Natural killer cell treated with Interleukin-12 subunit alpha and Interleukin-12 subunit beta and Interleukin-15 and Interleukin-18, amount 100 ng/mL, for 72 hours (primary cell): ENCODE data around the gene ZMIZ1. TPM values are rescaled to one million over a fixed set of nuclear protein-coding genes. Genes with fewer than 3 reads are reported as not detected.

Experiments
- ATAC-seq, 2 donors: fragments of 150-1000 bp; cut with Tn5 transposase in 1 of 2; sonication (Bioruptor Pico), chemical (Tn5 transposase) in 1 of 2; 2 replicates each; pipeline ENCODE4 v1.10.0; 2021
- DNase-seq: peaks from one replicate; pipeline ENCODE4 v3.0.0; 2022; ENCODE audit warnings: low spot score
- H3K27ac Mint-ChIP-seq, 2 donors: 1 replicate in 1 of 2; 2 replicates in 1 of 2; pipeline ENCODE4 v1.8.0; 2022; ENCODE audit warnings: mixed read lengths in 2 of 2, mild to moderate bottlenecking in 1 of 2, moderate library complexity in 1 of 2
- H3K27me3 Mint-ChIP-seq, 2 donors: 1 replicate in 1 of 2; 2 replicates in 1 of 2; pipeline ENCODE4 v1.8.0; 2022; ENCODE audit warnings: mixed read lengths in 2 of 2
- H3K36me3 Mint-ChIP-seq: one replicate; pipeline ENCODE4 v1.8.0; 2022; ENCODE audit warnings: mixed read lengths
- H3K4me1 Mint-ChIP-seq, 2 donors: 1 replicate in 1 of 2; 2 replicates in 1 of 2; pipeline ENCODE4 v1.8.0; 2022; ENCODE audit warnings: low read depth in 2 of 2, mixed read lengths in 2 of 2, mild to moderate bottlenecking in 1 of 2
- H3K4me3 Mint-ChIP-seq: one replicate; pipeline ENCODE4 v1.8.0; 2022; ENCODE audit warnings: mixed read lengths
- H3K9me3 Mint-ChIP-seq: 2 replicates; pipeline ENCODE4 v1.8.0; 2022; ENCODE audit warnings: mixed read lengths
- total RNA-seq, 2 donors: library from RNA; stranded (reverse); gene quantifications; one replicate each; pipeline ENCODE4 v1.2.3, GENCODE V29; 2022

The ZMIZ1 gene
- total RNA-seq, 2 donors from 2014 or later = 49.7 to 54.4 TPM

DNA sequence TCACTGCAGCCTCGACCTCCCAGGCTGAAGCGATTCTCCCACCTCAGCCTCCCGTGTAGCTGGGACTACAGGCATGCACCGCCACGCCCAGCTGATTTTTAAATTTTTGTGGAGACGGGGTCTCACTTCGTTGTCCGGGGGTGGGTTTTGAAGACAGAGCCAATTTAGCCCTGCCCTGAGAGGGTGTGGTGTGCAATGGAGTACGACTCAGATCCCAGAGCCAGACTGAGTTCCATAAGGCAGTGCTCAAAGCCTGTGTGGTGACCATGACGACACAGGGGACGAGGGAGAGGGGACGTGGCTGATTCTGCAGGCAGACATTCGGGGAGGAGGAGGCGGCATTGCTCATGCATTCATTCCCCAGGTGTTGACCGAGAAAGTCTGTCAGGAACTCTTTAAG is 72.1 kb downstream of the ZMIZ1 start:
- DNase-seq (no peak), ATAC-seq (no peak)
- Mint-ChIP-seq H3K27ac (peak overlapping the region in 1 of 2 donors; percentile 33), H3K4me3 (no peak overlapping the region), H3K36me3 (no peaks in the 10 kb centered on the region), H3K27me3 (no peaks in the 10 kb centered on the region), H3K4me1 (peaks cover 51 to 58% of the 10 kb centered on the region in 2 donors), H3K9me3 (no peaks in the 10 kb centered on the region)

GRCh38 chr10:79142064-79142491 is 73.3 kb downstream of the ZMIZ1 start:
- Mint-ChIP-seq H3K9me3 (no peaks in the 10 kb centered on the region), H3K36me3 (no peaks in the 10 kb centered on the region), H3K4me3 (no peak overlapping the region), H3K4me1 (peaks cover 40 to 55% of the 10 kb centered on the region in 2 donors), H3K27ac (no peak overlapping the region), H3K27me3 (no peaks in the 10 kb centered on the region)
- ATAC-seq = no peak
- DNase-seq = no peak

DNA sequence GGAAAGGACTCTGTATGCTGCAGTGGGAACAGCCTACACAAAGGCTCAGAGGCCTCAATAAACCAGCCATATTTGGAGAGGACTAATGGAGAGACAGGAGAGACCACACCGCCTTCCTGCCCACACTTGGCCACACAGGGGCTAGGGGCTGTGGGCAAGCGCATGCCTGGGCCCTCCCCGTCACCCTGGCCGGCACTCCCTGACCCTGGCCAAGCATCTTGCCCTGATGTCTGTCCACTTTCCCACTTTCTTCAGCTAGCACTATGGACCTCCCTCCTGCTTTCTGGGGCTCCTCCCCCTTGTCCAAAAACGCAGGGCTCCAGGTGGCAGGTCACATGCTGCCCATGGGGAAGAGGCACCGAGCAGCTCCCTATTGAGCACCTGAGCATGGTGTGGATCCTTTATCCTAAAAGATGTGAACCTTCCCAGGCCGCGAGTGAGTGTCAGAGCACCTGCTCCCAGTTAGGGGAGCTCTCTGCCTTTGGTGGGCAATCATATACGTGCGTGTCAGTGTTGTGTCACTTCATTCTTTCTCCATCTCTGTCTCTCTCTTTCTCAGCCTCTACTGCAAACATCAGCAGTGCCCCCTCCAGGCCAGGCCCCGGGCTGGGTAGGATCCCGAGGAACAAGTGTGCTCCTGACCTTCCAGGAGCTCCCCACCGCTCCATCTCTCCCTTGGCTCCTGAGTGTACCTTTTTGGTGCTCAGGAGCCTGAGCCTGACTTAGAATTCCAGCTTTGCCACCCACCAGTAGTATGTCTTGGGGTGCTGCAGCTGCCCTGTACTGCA is 74.0 kb downstream of the ZMIZ1 start:
- no peak overlapping the region for H3K4me3 Mint-ChIP-seq
- ATAC-seq (no peak), DNase-seq (no peak)
- peaks cover 34 to 53% of the 10 kb centered on the region in 2 donors for H3K4me1 Mint-ChIP-seq
- H3K9me3 Mint-ChIP-seq = no peaks in the 10 kb centered on the region
- no peaks in the 10 kb centered on the region for H3K27me3 Mint-ChIP-seq
- no peaks in the 10 kb centered on the region for H3K36me3 Mint-ChIP-seq
- H3K27ac Mint-ChIP-seq = no peak overlapping the region

DNA sequence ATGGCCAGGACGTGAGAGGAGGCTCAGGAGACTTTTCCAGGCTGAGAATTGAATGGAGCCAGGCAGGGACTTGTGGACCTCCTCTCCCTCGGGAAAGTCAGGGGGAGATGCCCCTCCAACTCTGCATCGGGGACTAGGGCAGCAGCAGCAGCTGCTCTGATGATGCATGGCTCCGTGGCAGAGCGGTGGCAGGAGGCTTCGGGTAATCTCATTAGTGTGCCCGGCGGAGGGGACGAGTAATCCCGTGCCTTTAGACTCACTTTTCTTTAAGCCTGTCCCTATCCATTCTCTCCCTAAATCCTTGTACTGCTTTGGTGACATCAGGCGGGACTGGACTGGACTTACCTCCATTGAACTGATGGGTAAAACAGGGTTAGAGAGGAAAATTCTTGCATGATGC is 75.1 kb downstream of the ZMIZ1 start:
- no peak overlapping the region for H3K4me3 Mint-ChIP-seq
- DNase-seq = no peak
- H3K36me3 Mint-ChIP-seq = no peaks in the 10 kb centered on the region
- no peaks in the 10 kb centered on the region for H3K27me3 Mint-ChIP-seq
- no peaks in the 10 kb centered on the region for H3K9me3 Mint-ChIP-seq
- peaks cover 35 to 50% of the 10 kb centered on the region in 2 donors for H3K4me1 Mint-ChIP-seq
- H3K27ac Mint-ChIP-seq = peak overlapping the region in 1 of 2 donors; percentile 80
- no peak for ATAC-seq

DNA sequence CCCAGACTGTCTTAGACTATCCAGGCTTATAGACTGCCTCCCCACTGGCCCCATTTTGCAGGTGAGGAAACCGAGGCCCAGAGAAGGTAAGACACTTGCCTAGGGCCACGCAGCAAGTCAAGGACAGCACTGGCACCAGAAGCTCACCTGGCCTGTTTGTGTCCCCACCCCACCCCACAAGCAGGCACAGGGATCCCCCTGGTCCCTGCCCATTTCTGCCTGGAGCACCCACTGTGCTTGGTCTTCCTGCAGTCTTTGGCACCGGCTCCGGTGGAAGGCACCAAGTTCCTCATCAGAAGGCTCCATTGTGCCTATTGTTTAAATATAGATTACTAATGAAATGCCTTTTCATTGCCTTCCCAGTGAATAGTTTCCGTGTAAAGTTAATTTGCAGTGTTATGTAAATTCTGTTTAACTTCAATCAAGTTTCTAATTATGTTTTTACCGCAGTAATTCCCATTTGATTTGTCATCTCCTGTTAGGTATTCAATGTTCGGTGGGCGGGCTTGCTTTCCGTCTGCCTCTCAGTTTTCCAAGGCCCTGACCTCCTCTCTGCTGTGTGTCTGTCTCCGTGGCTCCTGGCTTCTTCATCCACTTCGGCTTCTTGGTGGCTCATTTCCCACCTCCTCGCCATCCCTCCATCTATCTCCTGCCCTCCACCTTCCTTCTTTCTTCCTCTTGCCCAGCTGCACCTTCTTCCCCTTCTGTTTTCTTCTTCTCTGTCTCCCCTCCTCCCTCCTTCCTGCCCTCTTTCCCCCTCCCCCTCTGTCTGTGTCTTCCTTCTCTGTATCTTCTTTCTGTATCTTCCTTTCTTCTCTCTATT is 75.8 kb downstream of the ZMIZ1 start:
- H3K9me3 Mint-ChIP-seq = no peaks in the 10 kb centered on the region
- peak overlapping the region; percentile 51 to 80 for H3K27ac Mint-ChIP-seq
- no peak for DNase-seq
- H3K36me3 Mint-ChIP-seq = no peaks in the 10 kb centered on the region
- H3K4me1 Mint-ChIP-seq = peaks cover 30 to 51% of the 10 kb centered on the region in 2 donors
- ATAC-seq = no peak
- no peaks in the 10 kb centered on the region for H3K27me3 Mint-ChIP-seq
- peak overlapping the region; percentile 32 for H3K4me3 Mint-ChIP-seq

DNA sequence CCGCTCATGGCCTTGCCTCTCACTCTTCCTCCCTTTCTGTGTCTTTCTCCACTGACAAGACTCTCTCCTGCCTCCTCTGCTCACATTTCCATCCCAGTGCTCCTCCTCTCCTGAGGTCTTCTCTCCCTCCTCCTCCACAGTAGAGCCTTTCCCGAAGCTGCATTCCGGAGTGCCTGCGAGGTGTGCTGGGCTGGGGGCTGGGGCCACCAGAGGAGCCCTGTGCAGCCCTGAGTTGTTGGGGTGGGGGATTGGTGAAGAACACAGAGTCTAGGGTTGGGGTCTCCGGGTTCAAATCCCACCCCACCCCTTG is 76.4 kb downstream of the ZMIZ1 start:
- ATAC-seq = no peak
- peak overlapping the region; percentile 32 for H3K4me3 Mint-ChIP-seq
- no peak for DNase-seq
- H3K4me1 Mint-ChIP-seq = peaks cover 30 to 53% of the 10 kb centered on the region in 2 donors
- no peaks in the 10 kb centered on the region for H3K9me3 Mint-ChIP-seq
- H3K27ac Mint-ChIP-seq = peak overlapping the region; percentile 51 to 80
- H3K36me3 Mint-ChIP-seq = no peaks in the 10 kb centered on the region
- no peaks in the 10 kb centered on the region for H3K27me3 Mint-ChIP-seq

DNA sequence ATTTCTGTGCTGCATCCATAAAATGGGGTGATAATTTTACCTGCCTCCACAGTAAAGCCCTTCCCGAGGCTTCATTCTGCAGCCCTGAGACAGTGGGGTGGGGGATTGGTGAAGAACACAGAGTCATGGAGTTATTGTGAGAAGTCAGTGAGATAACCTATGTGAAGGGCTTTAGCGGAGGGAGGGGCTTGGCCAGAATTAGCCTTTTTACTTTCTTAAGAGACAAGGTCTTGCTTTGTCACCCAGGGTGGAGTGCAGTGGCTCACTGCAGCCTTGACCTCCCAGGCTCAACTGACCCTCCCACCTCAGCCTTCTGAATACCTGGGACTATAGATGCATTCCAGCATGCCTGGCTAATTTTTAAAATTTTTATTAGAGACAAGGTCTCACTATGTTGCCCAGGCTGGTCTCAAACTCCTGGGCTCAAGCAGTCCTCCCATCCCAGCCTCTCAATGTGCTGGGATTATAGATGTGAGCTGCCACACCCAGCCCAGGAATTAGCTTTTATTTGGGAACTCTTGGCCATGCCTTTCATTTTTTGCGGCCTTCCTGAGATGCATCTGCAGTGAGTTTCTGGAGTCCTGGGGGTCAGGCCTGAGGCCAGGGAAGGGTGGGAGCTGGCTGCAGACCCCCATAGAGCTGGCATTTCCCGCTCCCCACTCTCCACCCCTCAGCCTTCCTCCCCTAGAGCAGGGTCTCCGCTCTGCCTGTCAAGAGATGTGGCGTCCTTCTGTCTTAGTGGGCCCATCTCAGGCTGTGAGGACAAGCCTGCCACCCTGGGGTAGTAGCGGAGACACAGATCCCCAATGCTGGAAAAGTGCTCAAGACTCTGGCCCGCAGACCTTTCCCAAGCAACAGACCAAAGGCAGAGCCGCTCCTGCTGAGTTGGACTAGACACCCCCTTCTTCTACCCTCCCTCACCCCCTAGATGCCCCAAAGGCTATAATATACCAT is 77.0 kb downstream of the ZMIZ1 start:
- Mint-ChIP-seq H3K4me3 (no peak overlapping the region), H3K36me3 (no peaks in the 10 kb centered on the region), H3K9me3 (no peaks in the 10 kb centered on the region), H3K27ac (peak overlapping the region; percentile 64 to 86), H3K4me1 (peaks cover 34 to 56% of the 10 kb centered on the region in 2 donors), H3K27me3 (no peaks in the 10 kb centered on the region)
- ATAC-seq = no peak
- DNase-seq = no peak

- Mint-ChIP-seq H3K36me3 (no peaks in the 10 kb centered on the region), H3K4me3 (no peak overlapping the region), H3K9me3 (no peaks in the 10 kb centered on the region), H3K4me1 (peaks cover 32 to 56% of the 10 kb centered on the region in 2 donors), H3K27ac (peak overlapping the region; percentile 64 to 86), H3K27me3 (no peaks in the 10 kb centered on the region)
- peak in 1 of 2 donors; percentile 26 for ATAC-seq
- DNase-seq = peak; percentile 65
These were observed 77.9 kb downstream of the ZMIZ1 start for GRCh38 chr10:79146611-79147130.

GRCh38 chr10:79147306-79147705 is 78.5 kb downstream of the ZMIZ1 start:
- Mint-ChIP-seq H3K27ac (peak overlapping the region in 1 of 2 donors; percentile 64), H3K4me1 (peaks cover 26 to 50% of the 10 kb centered on the region in 2 donors), H3K36me3 (no peaks in the 10 kb centered on the region), H3K9me3 (no peaks in the 10 kb centered on the region), H3K27me3 (no peaks in the 10 kb centered on the region), H3K4me3 (no peak overlapping the region)
- ATAC-seq (no peak), DNase-seq (no peak)

DNA sequence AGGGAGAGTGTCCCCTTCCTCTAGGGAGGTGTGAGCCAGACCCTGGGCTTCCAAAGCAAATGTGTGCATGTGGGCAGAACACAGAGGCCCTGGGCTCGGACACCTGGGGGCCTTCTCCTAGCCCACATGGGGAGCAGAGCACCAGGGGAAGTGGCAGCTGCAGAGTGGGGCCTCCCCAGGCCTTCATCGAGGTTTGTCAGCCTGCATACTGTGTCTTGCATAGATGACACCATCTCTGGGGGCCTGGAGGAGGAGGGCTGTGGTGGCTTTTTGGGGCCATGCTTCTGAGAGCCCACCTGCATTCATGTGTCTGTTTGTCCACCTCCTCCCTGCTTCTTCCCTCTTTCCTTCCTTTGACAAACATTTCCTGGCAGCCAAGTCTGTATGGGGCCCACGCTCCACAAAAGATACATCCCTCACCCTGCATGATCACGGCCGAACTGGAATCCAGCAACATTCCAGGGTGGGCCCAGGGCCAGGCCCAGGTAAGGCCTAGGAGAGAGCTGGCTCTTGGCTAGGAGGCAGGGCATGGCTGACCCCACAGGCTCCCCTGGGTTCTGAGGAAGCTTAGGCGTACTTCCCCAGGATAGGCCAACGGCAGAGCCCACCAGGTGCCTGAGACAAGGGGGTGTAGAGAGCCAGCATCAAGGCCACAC is 79.2 kb downstream of the ZMIZ1 start:
- H3K27ac Mint-ChIP-seq = peak overlapping the region; percentile 77 to 83
- H3K4me1 Mint-ChIP-seq = peaks cover 26 to 46% of the 10 kb centered on the region in 2 donors
- H3K9me3 Mint-ChIP-seq = no peaks in the 10 kb centered on the region
- H3K36me3 Mint-ChIP-seq = no peaks in the 10 kb centered on the region
- no peaks in the 10 kb centered on the region for H3K27me3 Mint-ChIP-seq
- DNase-seq (no peak), ATAC-seq (no peak)
- peak overlapping the region; percentile 16 for H3K4me3 Mint-ChIP-seq

- H3K27me3 Mint-ChIP-seq = no peaks in the 10 kb centered on the region
- ATAC-seq (peak; percentile 52 to 57), DNase-seq (peak; percentile 66)
- H3K4me1 Mint-ChIP-seq = peaks cover 26 to 42% of the 10 kb centered on the region in 2 donors
- peak overlapping the region; percentile 77 to 83 for H3K27ac Mint-ChIP-seq
- no peaks in the 10 kb centered on the region for H3K36me3 Mint-ChIP-seq
- H3K4me3 Mint-ChIP-seq = peak overlapping the region; percentile 54
- no peaks in the 10 kb centered on the region for H3K9me3 Mint-ChIP-seq
These were observed 79.9 kb downstream of the ZMIZ1 start for GRCh38 chr10:79148452-79149344.

DNA sequence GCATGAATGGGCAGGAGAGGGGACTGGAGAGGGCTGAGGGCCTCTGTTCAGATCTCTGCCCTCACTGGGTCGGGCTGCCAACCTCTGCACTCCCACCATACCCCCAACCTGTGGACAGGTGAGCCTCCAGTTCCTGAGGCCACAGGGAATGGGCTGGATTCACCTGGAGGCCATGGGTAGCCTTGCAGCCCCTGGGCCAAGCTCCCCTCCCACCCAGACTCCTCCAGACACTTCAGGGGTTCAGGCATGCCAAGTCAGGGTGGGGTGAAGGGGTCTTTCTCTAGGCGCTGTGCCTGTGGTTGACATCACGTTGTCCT is 80.5 kb downstream of the ZMIZ1 start:
- Mint-ChIP-seq H3K9me3 (no peaks in the 10 kb centered on the region), H3K4me3 (peak overlapping the region; percentile 54), H3K27me3 (no peaks in the 10 kb centered on the region), H3K27ac (peak overlapping the region; percentile 77 to 83), H3K36me3 (no peaks in the 10 kb centered on the region), H3K4me1 (peaks cover 26 to 42% of the 10 kb centered on the region in 2 donors)
- DNase-seq (no peak), ATAC-seq (no peak)
